ENCODE data around the gene ZMYM1.

- TF ChIP-seq CTCF (IDR thresholded peaks at IDR 0.05) (no peak), POLR2A (IDR thresholded peaks at IDR 0.05; ENCODE audit: low read depth) (no peak)
Observed at GRCh38 chr1:35030338-35030737, 48.8 kb upstream of the ZMYM1 start.
